ENCODE measurements around the gene TAB3. TPM values are rescaled to one million over a fixed set of nuclear protein-coding genes. Genes with fewer than 3 reads are reported as not detected.

TAB3 gene, protein sequence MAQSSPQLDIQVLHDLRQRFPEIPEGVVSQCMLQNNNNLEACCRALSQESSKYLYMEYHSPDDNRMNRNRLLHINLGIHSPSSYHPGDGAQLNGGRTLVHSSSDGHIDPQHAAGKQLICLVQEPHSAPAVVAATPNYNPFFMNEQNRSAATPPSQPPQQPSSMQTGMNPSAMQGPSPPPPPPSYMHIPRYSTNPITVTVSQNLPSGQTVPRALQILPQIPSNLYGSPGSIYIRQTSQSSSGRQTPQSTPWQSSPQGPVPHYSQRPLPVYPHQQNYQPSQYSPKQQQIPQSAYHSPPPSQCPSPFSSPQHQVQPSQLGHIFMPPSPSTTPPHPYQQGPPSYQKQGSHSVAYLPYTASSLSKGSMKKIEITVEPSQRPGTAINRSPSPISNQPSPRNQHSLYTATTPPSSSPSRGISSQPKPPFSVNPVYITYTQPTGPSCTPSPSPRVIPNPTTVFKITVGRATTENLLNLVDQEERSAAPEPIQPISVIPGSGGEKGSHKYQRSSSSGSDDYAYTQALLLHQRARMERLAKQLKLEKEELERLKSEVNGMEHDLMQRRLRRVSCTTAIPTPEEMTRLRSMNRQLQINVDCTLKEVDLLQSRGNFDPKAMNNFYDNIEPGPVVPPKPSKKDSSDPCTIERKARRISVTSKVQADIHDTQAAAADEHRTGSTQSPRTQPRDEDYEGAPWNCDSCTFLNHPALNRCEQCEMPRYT
- total RNA-seq = 9.9 and 10.9 TPM in 2 replicates

DNA sequence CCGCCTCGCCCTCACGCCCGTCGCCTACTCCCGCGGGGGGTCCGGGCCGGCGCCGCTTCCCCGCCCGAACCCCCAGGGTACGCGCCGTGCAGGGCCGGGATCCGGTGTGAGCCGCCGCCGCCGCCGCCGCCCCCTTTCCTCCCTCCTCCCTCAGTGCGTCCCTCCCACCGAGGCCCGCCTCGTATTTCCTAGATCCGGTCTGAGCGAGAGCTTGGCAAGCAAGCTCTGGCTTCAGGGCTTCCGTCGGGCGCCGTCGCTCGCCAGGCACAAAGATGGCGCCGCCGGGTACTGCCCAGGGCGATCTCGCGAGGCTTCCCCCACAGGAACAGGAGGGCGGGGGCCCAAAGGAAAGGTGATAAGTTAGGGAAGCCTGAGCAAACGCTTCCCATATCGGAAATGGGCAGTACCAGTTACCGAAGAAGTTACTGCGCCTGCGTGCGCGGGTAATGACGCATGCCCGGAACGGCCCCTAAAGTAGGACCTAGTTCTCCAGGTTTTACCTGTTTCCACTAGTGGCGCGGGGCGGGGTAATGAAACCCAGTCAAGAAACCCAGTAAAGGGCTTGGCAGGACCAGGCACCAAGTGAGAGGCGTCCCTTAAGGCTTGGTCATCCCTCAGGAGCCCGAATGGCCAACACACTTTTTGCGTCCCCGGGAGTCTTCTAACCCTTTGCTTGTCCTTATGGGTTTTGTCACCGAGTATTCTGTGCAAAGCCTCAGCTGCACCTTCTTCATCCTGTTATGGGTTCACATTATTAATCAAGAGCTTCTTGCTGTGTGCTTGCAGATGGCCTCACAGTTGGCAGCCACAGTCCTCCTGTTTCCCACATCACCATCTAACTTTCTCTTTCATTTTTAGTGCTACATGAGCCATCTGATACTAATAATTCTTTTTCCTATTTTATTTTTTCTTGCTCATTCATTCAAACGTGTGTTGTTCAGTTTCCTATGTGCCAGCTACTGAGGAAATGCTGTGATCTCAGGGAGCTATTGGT lies at the start of gene TAB3:
Gene TAB3 (minus strand): TSS at position 108 of the 994 bp plus-strand sequence. CDS start 29,666 bp downstream, outside the sequence.

Other genes with a start within 250 kb of the TAB3 start
- 15.4 TPM in 2 replicates for gene GK, start 235.8 kb downstream of the TAB3 start, total RNA-seq
- gene FTHL17, start 182.8 kb upstream of the TAB3 start, total RNA-seq = not detected in 2 replicates

Measured in subcutaneous preadipocyte (primary cell).